Measurements from ENCODE around the gene IGF2BP3. TPM values are rescaled to one million over a fixed set of nuclear protein-coding genes. Genes with fewer than 3 reads are reported as not detected.

The IGF2BP3 gene
- total RNA-seq, 4 donors from 2014 or later = 0.13 to 0.35 TPM; not detected in 2

GRCh38 chr7:23387583-23387982 is 82.7 kb downstream of the IGF2BP3 start:
- Histone ChIP-seq H3K27ac (no peak overlapping the region), H3K9me3 (no peaks in the 10 kb centered on the region), H3K4me3 (no peak overlapping the region), H3K4me1 (no peaks in the 10 kb centered on the region), H3K36me3 (no peaks in the 10 kb centered on the region), H3K27me3 (no peaks in the 10 kb centered on the region)
- WGBS, 2 donors (ENCODE audit: low coverage in 1 of 2) = 100% methylated on average over 1 of the region's 1 CpG; no CpG with 5 or more reads in 1 of the 2 donors
- no peak for TF ChIP-seq POLR2AphosphoS5 (IDR thresholded peaks at IDR 0.05)
- no peak for TF ChIP-seq POLR2A (IDR thresholded peaks at IDR 0.05)
- TF ChIP-seq, protein P1, sequence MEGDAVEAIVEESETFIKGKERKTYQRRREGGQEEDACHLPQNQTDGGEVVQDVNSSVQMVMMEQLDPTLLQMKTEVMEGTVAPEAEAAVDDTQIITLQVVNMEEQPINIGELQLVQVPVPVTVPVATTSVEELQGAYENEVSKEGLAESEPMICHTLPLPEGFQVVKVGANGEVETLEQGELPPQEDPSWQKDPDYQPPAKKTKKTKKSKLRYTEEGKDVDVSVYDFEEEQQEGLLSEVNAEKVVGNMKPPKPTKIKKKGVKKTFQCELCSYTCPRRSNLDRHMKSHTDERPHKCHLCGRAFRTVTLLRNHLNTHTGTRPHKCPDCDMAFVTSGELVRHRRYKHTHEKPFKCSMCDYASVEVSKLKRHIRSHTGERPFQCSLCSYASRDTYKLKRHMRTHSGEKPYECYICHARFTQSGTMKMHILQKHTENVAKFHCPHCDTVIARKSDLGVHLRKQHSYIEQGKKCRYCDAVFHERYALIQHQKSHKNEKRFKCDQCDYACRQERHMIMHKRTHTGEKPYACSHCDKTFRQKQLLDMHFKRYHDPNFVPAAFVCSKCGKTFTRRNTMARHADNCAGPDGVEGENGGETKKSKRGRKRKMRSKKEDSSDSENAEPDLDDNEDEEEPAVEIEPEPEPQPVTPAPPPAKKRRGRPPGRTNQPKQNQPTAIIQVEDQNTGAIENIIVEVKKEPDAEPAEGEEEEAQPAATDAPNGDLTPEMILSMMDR (IDR thresholded peaks at IDR 0.05) = no peak
- TF ChIP-seq EP300 (IDR thresholded peaks at IDR 0.05) = no peak
- no peak for ATAC-seq

GRCh38 chr7:23385140-23385539 is 85.2 kb downstream of the IGF2BP3 start:
- no peak overlapping the region for H3K4me3 ChIP-seq
- H3K36me3 ChIP-seq = no peaks in the 10 kb centered on the region
- no peak for ATAC-seq
- WGBS, 2 donors (ENCODE audit: low coverage in 1 of 2) = 80 to 87% methylated on average over 1 of the region's 1 CpG
- H3K9me3 ChIP-seq = no peaks in the 10 kb centered on the region
- no peaks in the 10 kb centered on the region for H3K4me1 ChIP-seq
- H3K27ac ChIP-seq = no peak overlapping the region
- H3K27me3 ChIP-seq = peaks cover 7% of the 10 kb centered on the region
- TF ChIP-seq POLR2A (IDR thresholded peaks at IDR 0.05) (no peak), POLR2AphosphoS5 (IDR thresholded peaks at IDR 0.05) (no peak), EP300 (IDR thresholded peaks at IDR 0.05) (no peak)
- TF ChIP-seq, protein P1 (IDR thresholded peaks at IDR 0.05) = no peak

DNA sequence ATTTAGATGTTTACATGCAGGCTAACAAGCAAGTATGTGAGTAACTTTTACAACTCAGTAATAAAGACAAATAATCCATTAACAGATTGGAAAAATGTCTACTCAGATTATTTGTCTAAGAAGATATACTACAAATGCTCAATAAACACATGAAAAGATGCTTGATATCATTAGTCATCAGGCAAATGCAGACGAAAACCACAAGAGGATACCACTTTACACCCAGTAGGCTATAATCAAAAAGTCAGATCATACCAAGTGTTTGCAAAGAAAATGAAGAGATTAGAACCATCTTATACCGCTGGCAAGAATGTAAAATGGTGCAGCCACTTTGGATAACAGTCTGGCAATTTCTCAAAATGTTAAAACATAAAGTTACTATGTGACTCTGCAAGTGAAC is 87.1 kb downstream of the IGF2BP3 start:
- no peaks in the 10 kb centered on the region for H3K9me3 ChIP-seq
- no peak overlapping the region for H3K4me3 ChIP-seq
- H3K27ac ChIP-seq = no peak overlapping the region
- no peaks in the 10 kb centered on the region for H3K4me1 ChIP-seq
- WGBS, 2 donors (ENCODE audit: low coverage in 1 of 2) = 75 to 92% methylated on average over 2 of the region's 2 CpGs
- ATAC-seq = no peak
- H3K27me3 ChIP-seq = peaks cover 7% of the 10 kb centered on the region
- TF ChIP-seq POLR2A (IDR thresholded peaks at IDR 0.05) (no peak), EP300 (IDR thresholded peaks at IDR 0.05) (no peak)
- TF ChIP-seq, protein P1 (IDR thresholded peaks at IDR 0.05) = no peak
- H3K36me3 ChIP-seq = no peaks in the 10 kb centered on the region

DNA sequence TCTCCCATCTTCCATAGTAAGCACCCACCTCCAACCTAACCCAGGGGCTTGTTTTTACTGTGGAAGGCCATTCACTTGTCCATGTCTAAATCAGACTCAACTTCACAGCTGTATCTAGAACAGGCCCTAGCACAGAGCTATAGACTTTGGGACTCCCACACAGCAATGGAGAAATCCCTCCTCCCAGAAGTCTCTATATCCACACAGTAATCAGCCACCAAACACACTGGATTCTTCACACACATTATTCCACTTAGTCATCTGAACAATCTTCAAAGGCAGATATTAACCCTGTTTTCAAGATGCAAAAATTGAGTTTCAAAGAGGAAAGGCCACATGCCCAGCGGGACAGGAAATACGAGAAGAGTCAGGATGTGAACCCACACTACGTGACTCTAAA is 89.3 kb downstream of the IGF2BP3 start:
- H3K9me3 ChIP-seq = no peaks in the 10 kb centered on the region
- ATAC-seq = no peak
- H3K4me1 ChIP-seq = no peaks in the 10 kb centered on the region
- no peaks in the 10 kb centered on the region for H3K36me3 ChIP-seq
- H3K4me3 ChIP-seq = no peak overlapping the region
- peaks cover 7% of the 10 kb centered on the region for H3K27me3 ChIP-seq
- 96% methylated on average over 3 of the region's 3 CpGs for WGBS, 2 donors (ENCODE audit: low coverage in 1 of 2)
- H3K27ac ChIP-seq = no peak overlapping the region
- TF ChIP-seq, protein P1 (IDR thresholded peaks at IDR 0.05) = no peak
- TF ChIP-seq POLR2AphosphoS5 (IDR thresholded peaks at IDR 0.05) (no peak), POLR2A (IDR thresholded peaks at IDR 0.05) (no peak), EP300 (IDR thresholded peaks at IDR 0.05) (no peak)

DNA sequence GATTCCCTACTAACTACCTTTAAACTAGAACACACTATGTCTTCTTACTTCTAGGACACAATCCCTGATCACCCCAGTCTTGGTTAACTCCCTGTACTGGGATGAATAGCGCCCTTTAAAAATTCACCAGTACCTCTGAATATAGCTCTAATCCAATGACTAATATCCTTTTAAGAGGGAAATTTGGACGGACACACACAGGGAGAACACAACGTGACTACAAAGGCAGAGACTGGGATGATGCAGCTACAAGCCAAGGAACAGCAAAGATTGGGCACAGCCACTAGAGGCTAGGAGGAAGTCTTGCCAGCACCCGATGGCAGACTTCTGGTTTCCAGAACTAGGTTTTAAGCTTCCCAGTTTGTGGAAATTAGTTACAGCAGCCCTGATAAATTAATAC is 89.7 kb downstream of the IGF2BP3 start:
- H3K4me3 ChIP-seq = no peak overlapping the region
- 44 to 66% methylated on average over 1 to 3 of the region's 4 CpGs for WGBS, 2 donors (ENCODE audit: low coverage in 1 of 2)
- peaks cover 7% of the 10 kb centered on the region for H3K27me3 ChIP-seq
- ATAC-seq = no peak
- no peaks in the 10 kb centered on the region for H3K4me1 ChIP-seq
- H3K9me3 ChIP-seq = no peaks in the 10 kb centered on the region
- no peak overlapping the region for H3K27ac ChIP-seq
- no peaks in the 10 kb centered on the region for H3K36me3 ChIP-seq
- no peak for TF ChIP-seq EP300 (IDR thresholded peaks at IDR 0.05)
- no peak for TF ChIP-seq POLR2AphosphoS5 (IDR thresholded peaks at IDR 0.05)
- TF ChIP-seq, protein P1 (IDR thresholded peaks at IDR 0.05) = no peak
- no peak for TF ChIP-seq POLR2A (IDR thresholded peaks at IDR 0.05)

Measured in gastroesophageal sphincter (tissue), 4 donors.